ENCODE results near the gene PLS3.

- TF ChIP-seq CTCF (IDR thresholded peaks at IDR 0.05), result no peak
- no peak for TF ChIP-seq POLR2A (IDR thresholded peaks at IDR 0.05)
These were observed 39.2 kb upstream of the PLS3 start for GRCh38 chrX:115521741-115522140.

Data from transverse colon (tissue), 3 donors.